ENCODE data around the gene SPATC1L.

GRCh38 chr21:46117586-46118315 lies 66.5 kb downstream of the SPATC1L start:
- TF ChIP-seq GABPA (IDR thresholded peaks at IDR 0.05; ENCODE audit: borderline replicate concordance, insufficient read depth, low read length), result no peak
- TF ChIP-seq CTCF (IDR thresholded peaks at IDR 0.05; ENCODE audit: control extremely low read depth in 1 of 3, insufficient read depth in 1 of 3, low read depth in 1 of 3, low read length in 3 of 3), result no peak
- TF ChIP-seq YY1 (IDR thresholded peaks at IDR 0.05; ENCODE audit: low read depth, low read length), result no peak
- TF ChIP-seq RAD21 (IDR thresholded peaks at IDR 0.05 in 1 of 2, conservative IDR thresholded peaks at IDR 0.05 in 1 of 2; ENCODE audit: low read depth in 2 of 2, low read length in 2 of 2), result no peak
- TF ChIP-seq MAFK (IDR thresholded peaks at IDR 0.05; ENCODE audit: low read depth, low read length), result no peak
- no peak for TF ChIP-seq BRCA1 (IDR thresholded peaks at IDR 0.05; ENCODE audit: low read depth, low read length)
